ENCODE results near the gene TMEM170A. TPM values are rescaled to one million over a fixed set of nuclear protein-coding genes. Genes with fewer than 3 reads are reported as not detected.
A peak's percentile ranks its signal among the peaks of the same experiment; 100 is the strongest.
"Not testable (repeated sequence)": the region's sequence is repeated elsewhere in the genome, so short reads cannot be mapped to it uniquely, and the experiment has no call there.

TMEM170A gene
- total and polyA plus RNA-seq, 2 experiments from 2014 or later: 21.1 to 43.6 TPM

- H3K9me2 ChIP-seq (replicated peaks; ENCODE audit: insufficient read depth): no peaks in the 10 kb centered on the region
- DNase-seq (ENCODE audit: low spot score): no peak
- no peaks in the 10 kb centered on the region for H3K36me3 ChIP-seq (replicated peaks; ENCODE audit: insufficient read depth, low read depth)
- no peak overlapping the region for H2AFZ ChIP-seq
- no peak overlapping the region for H3K4me2 ChIP-seq
- peaks cover 84% of the 10 kb centered on the region for H3K79me2 ChIP-seq
- no peak overlapping the region for H3K27ac ChIP-seq
- 97% methylated on average over 11 of the region's 11 CpGs for WGBS (ENCODE audit: low lambda C conversion rate, missing lambda C conversion rate)
- H3K4me3 ChIP-seq: no peak overlapping the region
- no peaks in the 10 kb centered on the region for H3K27me3 ChIP-seq
- no peaks in the 10 kb centered on the region for H3K9me3 ChIP-seq (ENCODE audit: low read depth)
- no peak for TF ChIP-seq EZH2phosphoT487 (IDR thresholded peaks at IDR 0.05; ENCODE audit: low read depth, severe bottlenecking, unreplicated experiment)
- no peak for TF ChIP-seq CTCF (IDR thresholded peaks at IDR 0.05; ENCODE audit: poor library complexity)
- TF ChIP-seq EZH2 (IDR thresholded peaks at IDR 0.05; ENCODE audit: borderline replicate concordance): no peak
- no peaks in the 10 kb centered on the region for H4K20me1 ChIP-seq (ENCODE audit: insufficient read depth, poor library complexity, severe bottlenecking)
- no peaks in the 10 kb centered on the region for H3K4me1 ChIP-seq (ENCODE audit: insufficient read depth)
These were observed 34.7 kb downstream of the TMEM170A start for GRCh38 chr16:75429621-75430403.

GRCh38 chr16:75426524-75426923 lies 38.0 kb downstream of the TMEM170A start:
- 92% methylated on average over 2 of the region's 2 CpGs for WGBS (ENCODE audit: low lambda C conversion rate, missing lambda C conversion rate)
- not testable (repeated sequence) for H3K36me3 ChIP-seq (replicated peaks; ENCODE audit: insufficient read depth, low read depth); H3K27me3 ChIP-seq; H3K4me3 ChIP-seq; DNase-seq (ENCODE audit: low spot score); H3K4me2 ChIP-seq; H3K9me2 ChIP-seq (replicated peaks; ENCODE audit: insufficient read depth); H3K4me1 ChIP-seq (ENCODE audit: insufficient read depth); H3K9me3 ChIP-seq (ENCODE audit: low read depth); H2AFZ ChIP-seq; H4K20me1 ChIP-seq (ENCODE audit: insufficient read depth, poor library complexity, severe bottlenecking); H3K27ac ChIP-seq
- H3K79me2 ChIP-seq: peaks cover 98% of the 10 kb centered on the region

- peak; percentile 29 for DNase-seq (ENCODE audit: low spot score)
- Histone ChIP-seq H3K79me2 (peaks cover 95% of the 10 kb centered on the region), H3K4me2 (peak overlapping the region; percentile 62), H3K27ac (peak overlapping the region; percentile 87), H3K4me1 (ENCODE audit: insufficient read depth) (peaks cover 11% of the 10 kb centered on the region)
- H3K36me3 ChIP-seq (replicated peaks; ENCODE audit: insufficient read depth, low read depth); H3K9me2 ChIP-seq (replicated peaks; ENCODE audit: insufficient read depth); H2AFZ ChIP-seq; H3K4me3 ChIP-seq; H3K27me3 ChIP-seq; H4K20me1 ChIP-seq (ENCODE audit: insufficient read depth, poor library complexity, severe bottlenecking); H3K9me3 ChIP-seq (ENCODE audit: low read depth): not testable (repeated sequence)
- 66% methylated on average over 18 of the region's 18 CpGs for WGBS (ENCODE audit: low lambda C conversion rate, missing lambda C conversion rate)
These were observed 40.3 kb downstream of the TMEM170A start for GRCh38 chr16:75424105-75424762.

GRCh38 chr16:75423723-75424104 lies 40.8 kb downstream of the TMEM170A start:
- WGBS (ENCODE audit: low lambda C conversion rate, missing lambda C conversion rate): 90% methylated on average over 4 of the region's 4 CpGs
- Histone ChIP-seq H2AFZ (no peak overlapping the region), H3K79me2 (peaks cover 95% of the 10 kb centered on the region), H3K27ac (peak overlapping the region; percentile 87), H3K36me3 (replicated peaks; ENCODE audit: insufficient read depth, low read depth) (no peaks in the 10 kb centered on the region), H3K9me3 (ENCODE audit: low read depth) (no peaks in the 10 kb centered on the region), H4K20me1 (ENCODE audit: insufficient read depth, poor library complexity, severe bottlenecking) (no peaks in the 10 kb centered on the region), H3K27me3 (no peaks in the 10 kb centered on the region), H3K4me3 (no peak overlapping the region), H3K9me2 (replicated peaks; ENCODE audit: insufficient read depth) (no peaks in the 10 kb centered on the region), H3K4me2 (peak overlapping the region; percentile 62), H3K4me1 (ENCODE audit: insufficient read depth) (peaks cover 11% of the 10 kb centered on the region)
- TF ChIP-seq EZH2 (IDR thresholded peaks at IDR 0.05; ENCODE audit: borderline replicate concordance): no peak
- TF ChIP-seq CTCF (IDR thresholded peaks at IDR 0.05; ENCODE audit: poor library complexity): no peak
- TF ChIP-seq EZH2phosphoT487 (IDR thresholded peaks at IDR 0.05; ENCODE audit: low read depth, severe bottlenecking, unreplicated experiment): no peak
- no peak for DNase-seq (ENCODE audit: low spot score)
